BLaER1 treated with 17β-estradiol and CSF1 and Interleukin-3, amounts not matched to agents 10 nM and 100 nM (cell line): ENCODE measurements around the gene PPM1N.

Experiments
- H3K27ac ChIP-seq, 11 experiments: shearing (Covaris generic); formaldehyde crosslinking; 2 replicates each; pipeline ENCODE4 v1.8.1; 2022
- H3K27me3 ChIP-seq, 11 experiments: shearing (Covaris generic); formaldehyde crosslinking; 2 replicates each; pipeline ENCODE4 v1.8.1; 2022
- H3K36me3 ChIP-seq, 11 experiments: shearing (Covaris generic); formaldehyde crosslinking; 2 replicates each; pipeline ENCODE4 v1.8.1; 2022
- H3K4me1 ChIP-seq, 10 experiments: shearing (Covaris generic); formaldehyde crosslinking; 2 replicates each; pipeline ENCODE4 v1.8.1; 2022
- H3K4me2 ChIP-seq, 11 experiments: shearing (Covaris generic); formaldehyde crosslinking; 2 replicates each; pipeline ENCODE4 v1.8.1; 2022
- H3K4me3 ChIP-seq, 10 experiments: shearing (Covaris generic); formaldehyde crosslinking; 2 replicates each; pipeline ENCODE4 v1.8.1; 2022
- H3K9ac ChIP-seq, 11 experiments: shearing (Covaris generic); formaldehyde crosslinking; 2 replicates each; pipeline ENCODE4 v1.8.1; 2022
- H3K9me3 ChIP-seq, 11 experiments: shearing (Covaris generic); formaldehyde crosslinking; replicated peaks in 1 of 11; 2 replicates each; pipeline ENCODE4 v1.8.1; 2022
- H4K20me1 ChIP-seq, 11 experiments: shearing (Covaris generic); formaldehyde crosslinking; 2 replicates each; pipeline ENCODE4 v1.8.1; 2022
- Cebpa-rat ChIP-seq, 11 experiments: shearing (Covaris generic); IDR thresholded peaks; 2 replicates each; pipeline ENCODE4 v1.8.1; 2022

PPM1N gene

GRCh38 chr19:45500918-45501729 is 2.9 kb downstream of the PPM1N start:
- Histone ChIP-seq H4K20me1 (peaks cover 0 to 22% (median 10%) of the 10 kb centered on the region in 11 experiments; a peak in 13 of 22 replicates), H3K4me1 (peaks cover 40 to 93% (median 67%) of the 10 kb centered on the region in 10 experiments), H3K27me3 (peaks cover 28 to 50% (median 41%) of the 10 kb centered on the region in 11 experiments), H3K4me3 (peak overlapping the region in 1 of 10 experiments; percentile 20; a peak in 1 of 20 replicates), H3K9ac (peak overlapping the region in 2 of 11 experiments; percentile 69 to 72; a peak in 2 of 22 replicates), H3K36me3 (no peaks in the 10 kb centered on the region), H3K9me3 (peaks cover 0 to 9% (median 0%) of the 10 kb centered on the region in 11 experiments; a peak in 1 of 22 replicates), H3K27ac (peak overlapping the region in 3 of 11 experiments; percentile 73 to 85 (median 79); a peak in 6 of 22 replicates), H3K4me2 (peak overlapping the region in 10 of 11 experiments; percentile 39 to 99 (median 66); a peak in 20 of 22 replicates)
- no peak for TF ChIP-seq Cebpa-rat (IDR thresholded peaks at IDR 0.05)

GRCh38 chr19:45501730-45502014 is 3.4 kb downstream of the PPM1N start:
- Histone ChIP-seq H3K4me3 (no peak overlapping the region; a peak in 1 of 20 replicates), H4K20me1 (peaks cover 0 to 21% (median 10%) of the 10 kb centered on the region in 11 experiments; a peak in 10 of 22 replicates), H3K9ac (peak overlapping the region in 3 of 11 experiments; percentile 48 to 72 (median 69); a peak in 5 of 22 replicates), H3K4me1 (peaks cover 38 to 90% (median 69%) of the 10 kb centered on the region in 10 experiments), H3K27ac (peak overlapping the region in 4 of 11 experiments; percentile 43 to 85 (median 76); a peak in 7 of 22 replicates), H3K27me3 (peaks cover 23 to 44% (median 36%) of the 10 kb centered on the region in 11 experiments), H3K36me3 (no peaks in the 10 kb centered on the region), H3K4me2 (peak overlapping the region; percentile 39 to 99 (median 64); a peak in 21 of 22 replicates), H3K9me3 (peaks cover 0 to 9% (median 0%) of the 10 kb centered on the region in 11 experiments; a peak in 1 of 22 replicates)
- no peak for TF ChIP-seq Cebpa-rat (IDR thresholded peaks at IDR 0.05)

- Histone ChIP-seq H3K36me3 (no peaks in the 10 kb centered on the region), H3K4me3 (no peak overlapping the region; a peak in 1 of 20 replicates), H3K4me1 (peaks cover 38 to 89% (median 68%) of the 10 kb centered on the region in 10 experiments), H3K9ac (peak overlapping the region in 3 of 11 experiments; percentile 48 to 72 (median 69); a peak in 6 of 22 replicates), H4K20me1 (peaks cover 0 to 21% (median 10%) of the 10 kb centered on the region in 11 experiments; a peak in 9 of 22 replicates), H3K27ac (peak overlapping the region in 4 of 11 experiments; percentile 43 to 85 (median 76); a peak in 7 of 22 replicates), H3K9me3 (peaks cover 0 to 9% (median 0%) of the 10 kb centered on the region in 11 experiments; a peak in 1 of 22 replicates), H3K4me2 (peak overlapping the region; percentile 39 to 99 (median 64); a peak in 21 of 22 replicates), H3K27me3 (peaks cover 23 to 43% (median 35%) of the 10 kb centered on the region in 11 experiments)
- no peak for TF ChIP-seq Cebpa-rat (IDR thresholded peaks at IDR 0.05)
These were observed 3.9 kb downstream of the PPM1N start for GRCh38 chr19:45502111-45502510.

- peaks cover 10 to 25% (median 19%) of the 10 kb centered on the region in 11 experiments for H3K27me3 ChIP-seq
- H4K20me1 ChIP-seq = peaks cover 0 to 24% (median 14%) of the 10 kb centered on the region in 11 experiments; a peak in 13 of 22 replicates
- peak overlapping the region in 5 of 11 experiments; percentile 4 to 99 (median 94); a peak in 9 of 22 replicates for H3K4me2 ChIP-seq
- H3K9me3 ChIP-seq = peaks cover 0 to 6% (median 0%) of the 10 kb centered on the region in 11 experiments; a peak in 1 of 22 replicates
- H3K4me1 ChIP-seq = peaks cover 27 to 73% (median 50%) of the 10 kb centered on the region in 10 experiments
- 0 out of 22 replicates have a peak overlapping the region, but pooled peaks of 1 of the 11 experiments have one; percentile 69 for H3K9ac ChIP-seq
- TF ChIP-seq Cebpa-rat (IDR thresholded peaks at IDR 0.05) = peak in 2 of 11 experiments; percentile 9 to 60; a peak in 1 of 22 replicates
- H3K4me3 ChIP-seq = no peak overlapping the region
- H3K36me3 ChIP-seq = peaks cover 0 to 4% (median 0%) of the 10 kb centered on the region in 11 experiments; a peak in 2 of 22 replicates
- H3K27ac ChIP-seq = 0 out of 22 replicates have a peak overlapping the region, but pooled peaks of 1 of the 11 experiments have one; percentile 3
These were observed 5.7 kb downstream of the PPM1N start for GRCh38 chr19:45503909-45504308.

- peaks cover 0 to 16% (median 3%) of the 10 kb centered on the region in 11 experiments; a peak in 11 of 22 replicates for H3K36me3 ChIP-seq
- H4K20me1 ChIP-seq = peaks cover 3 to 25% (median 19%) of the 10 kb centered on the region in 11 experiments; a peak in 17 of 22 replicates
- no peaks in the 10 kb centered on the region for H3K9me3 ChIP-seq
- H3K4me1 ChIP-seq = peaks cover 38 to 66% (median 51%) of the 10 kb centered on the region in 10 experiments
- peak overlapping the region; percentile 83 to 99 (median 94) for H3K4me2 ChIP-seq
- H3K27ac ChIP-seq = peak overlapping the region in 6 of 11 experiments; percentile 88 to 94 (median 91); a peak in 9 of 22 replicates
- TF ChIP-seq Cebpa-rat (IDR thresholded peaks at IDR 0.05) = no peak
- peaks cover 0 to 10% (median 5%) of the 10 kb centered on the region in 11 experiments; a peak in 10 of 22 replicates for H3K27me3 ChIP-seq
- H3K4me3 ChIP-seq = peak overlapping the region in 8 of 10 experiments; percentile 80 to 99 (median 96); a peak in 9 of 20 replicates
- peak overlapping the region in 7 of 11 experiments; percentile 57 to 95 (median 93); a peak in 10 of 22 replicates for H3K9ac ChIP-seq
These were observed 7.1 kb downstream of the PPM1N start for GRCh38 chr19:45505151-45505995.

GRCh38 chr19:45505996-45506245 is 7.7 kb downstream of the PPM1N start:
- Histone ChIP-seq H4K20me1 (peaks cover 5 to 31% (median 24%) of the 10 kb centered on the region in 11 experiments; a peak in 17 of 22 replicates), H3K4me3 (peak overlapping the region; percentile 80 to 99 (median 97)), H3K27ac (peak overlapping the region; percentile 64 to 94 (median 90); a peak in 21 of 22 replicates)

GRCh38 chr19:45506246-45506988 is 8.2 kb downstream of the PPM1N start:
- H3K4me3 ChIP-seq = peak overlapping the region; percentile 80 to 99 (median 97)
- peaks cover 5 to 36% (median 29%) of the 10 kb centered on the region in 11 experiments; a peak in 17 of 22 replicates for H4K20me1 ChIP-seq
- peaks cover 0 to 27% (median 8%) of the 10 kb centered on the region in 11 experiments; a peak in 12 of 22 replicates for H3K36me3 ChIP-seq
- H3K4me1 ChIP-seq = peaks cover 48 to 69% (median 57%) of the 10 kb centered on the region in 10 experiments
- no peak for TF ChIP-seq Cebpa-rat (IDR thresholded peaks at IDR 0.05)
- H3K9ac ChIP-seq = peak overlapping the region; percentile 89 to 97 (median 93)
- peak overlapping the region; percentile 84 to 94 (median 90) for H3K27ac ChIP-seq
- peak overlapping the region; percentile 91 to 99 (median 95) for H3K4me2 ChIP-seq
- peaks cover 0 to 3% (median 0%) of the 10 kb centered on the region in 11 experiments; a peak in 2 of 22 replicates for H3K27me3 ChIP-seq
- no peaks in the 10 kb centered on the region for H3K9me3 ChIP-seq

More at GRCh38 chr19:45505996-45506245, 7.7 kb downstream of the PPM1N start:
- Histone ChIP-seq H3K27me3 (peaks cover 0 to 8% (median 2%) of the 10 kb centered on the region in 11 experiments; a peak in 4 of 22 replicates), H3K4me2 (peak overlapping the region; percentile 83 to 99 (median 94)), H3K36me3 (peaks cover 0 to 22% (median 7%) of the 10 kb centered on the region in 11 experiments; a peak in 11 of 22 replicates), H3K9ac (peak overlapping the region; percentile 89 to 97 (median 93); a peak in 20 of 22 replicates), H3K9me3 (no peaks in the 10 kb centered on the region), H3K4me1 (peaks cover 43 to 69% (median 56%) of the 10 kb centered on the region in 10 experiments)
- no peak for TF ChIP-seq Cebpa-rat (IDR thresholded peaks at IDR 0.05)
